ENCODE data around the gene RAB7B. TPM values are rescaled to one million over a fixed set of nuclear protein-coding genes. Genes with fewer than 3 reads are reported as not detected.

RAB7B gene
- total RNA-seq, 4 donors from 2014 or later, result 0.26 to 22.5 (median 8.0) TPM

DNA sequence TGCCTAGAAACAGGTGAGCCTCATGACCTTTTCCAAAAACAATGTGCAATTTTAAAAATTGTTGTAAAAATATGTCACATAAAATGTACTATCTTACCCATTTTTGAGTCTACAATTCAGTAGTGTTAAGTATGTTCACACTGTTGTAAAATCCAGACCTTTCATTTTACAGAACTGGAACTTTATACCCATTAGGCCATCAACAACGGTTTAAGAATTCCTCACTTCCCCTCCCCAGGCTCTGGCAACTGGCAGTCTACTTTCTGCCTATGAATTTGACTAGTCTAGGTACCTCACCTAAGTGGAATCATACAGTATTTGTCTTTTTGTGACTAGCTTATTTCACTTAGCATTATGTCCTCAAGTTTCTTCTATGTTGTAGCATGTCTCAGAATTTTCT is 11.9 kb upstream of the RAB7B start:
- intact Hi-C loops (cut with DNase I; ENCODE audit: low total_unique reads), result no loop called here
- no peaks in the 10 kb centered on the region for H3K36me3 ChIP-seq
- no peak for TF ChIP-seq POLR2A (IDR thresholded peaks at IDR 0.05)
- TF ChIP-seq, protein P1, sequence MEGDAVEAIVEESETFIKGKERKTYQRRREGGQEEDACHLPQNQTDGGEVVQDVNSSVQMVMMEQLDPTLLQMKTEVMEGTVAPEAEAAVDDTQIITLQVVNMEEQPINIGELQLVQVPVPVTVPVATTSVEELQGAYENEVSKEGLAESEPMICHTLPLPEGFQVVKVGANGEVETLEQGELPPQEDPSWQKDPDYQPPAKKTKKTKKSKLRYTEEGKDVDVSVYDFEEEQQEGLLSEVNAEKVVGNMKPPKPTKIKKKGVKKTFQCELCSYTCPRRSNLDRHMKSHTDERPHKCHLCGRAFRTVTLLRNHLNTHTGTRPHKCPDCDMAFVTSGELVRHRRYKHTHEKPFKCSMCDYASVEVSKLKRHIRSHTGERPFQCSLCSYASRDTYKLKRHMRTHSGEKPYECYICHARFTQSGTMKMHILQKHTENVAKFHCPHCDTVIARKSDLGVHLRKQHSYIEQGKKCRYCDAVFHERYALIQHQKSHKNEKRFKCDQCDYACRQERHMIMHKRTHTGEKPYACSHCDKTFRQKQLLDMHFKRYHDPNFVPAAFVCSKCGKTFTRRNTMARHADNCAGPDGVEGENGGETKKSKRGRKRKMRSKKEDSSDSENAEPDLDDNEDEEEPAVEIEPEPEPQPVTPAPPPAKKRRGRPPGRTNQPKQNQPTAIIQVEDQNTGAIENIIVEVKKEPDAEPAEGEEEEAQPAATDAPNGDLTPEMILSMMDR (IDR thresholded peaks at IDR 0.05), result no peak
- H3K27ac ChIP-seq, result no peak overlapping the region
- H3K27me3 ChIP-seq, result no peaks in the 10 kb centered on the region
- no peaks in the 10 kb centered on the region for H3K9me3 ChIP-seq
- no peak overlapping the region for H3K4me3 ChIP-seq
- DNase-seq, result no peak
- H3K4me1 ChIP-seq, result no peaks in the 10 kb centered on the region

GRCh38 chr1:206014601-206015000 is 11.4 kb upstream of the RAB7B start:
- no peak overlapping the region for H3K27ac ChIP-seq
- intact Hi-C loops (cut with DNase I; ENCODE audit: low total_unique reads), result no loop called here

DNA sequence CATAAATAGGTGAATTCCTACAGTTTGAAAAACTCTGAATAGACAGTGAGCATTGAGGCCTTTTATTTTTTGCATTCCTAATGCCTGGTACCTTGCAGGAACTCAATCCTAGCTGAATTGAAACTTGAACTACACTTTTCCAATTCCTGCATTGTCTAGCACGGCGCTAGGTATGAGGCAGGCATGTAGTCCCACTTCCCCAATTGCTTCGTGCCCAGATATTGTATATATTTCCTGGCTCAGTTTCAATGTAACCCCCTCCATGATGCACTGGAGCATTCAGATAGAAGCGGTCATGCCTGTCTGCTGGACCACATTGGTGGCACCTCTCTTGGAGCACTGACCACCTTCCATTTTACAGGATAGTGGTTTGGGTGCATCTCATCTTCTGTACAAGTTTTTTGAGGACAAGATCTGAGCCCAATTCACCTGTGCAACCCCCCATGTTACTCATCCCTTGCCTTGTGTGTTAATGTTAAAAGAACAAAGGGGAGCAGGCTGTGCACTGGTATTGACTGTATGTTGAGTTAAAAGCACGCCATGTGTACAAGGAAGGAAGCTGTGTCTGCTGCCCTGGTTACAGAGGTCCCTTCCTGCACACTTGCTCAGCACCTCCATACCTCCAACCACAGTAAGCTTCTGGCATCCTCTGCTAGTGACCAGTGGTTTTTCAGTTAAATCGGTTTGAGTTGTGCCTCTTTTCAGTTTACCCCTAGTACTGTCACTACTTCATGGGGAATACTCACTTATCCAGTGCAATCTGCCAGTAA is 10.0 kb upstream of the RAB7B start:
- no peak overlapping the region for H3K27ac ChIP-seq
- no peaks in the 10 kb centered on the region for H3K9me3 ChIP-seq
- no peak overlapping the region for H3K4me3 ChIP-seq
- no peaks in the 10 kb centered on the region for H3K4me1 ChIP-seq
- H3K27me3 ChIP-seq, result no peaks in the 10 kb centered on the region
- intact Hi-C loops (cut with DNase I; ENCODE audit: low total_unique reads), result no loop called here
- TF ChIP-seq, protein P1 (IDR thresholded peaks at IDR 0.05), result no peak
- no peak for TF ChIP-seq POLR2A (IDR thresholded peaks at IDR 0.05)
- DNase-seq, result no peak
- H3K36me3 ChIP-seq, result no peaks in the 10 kb centered on the region

More at GRCh38 chr1:206014601-206015000, 11.4 kb upstream of the RAB7B start:
- no peak for DNase-seq
- H3K4me3 ChIP-seq, result no peak overlapping the region
- no peaks in the 10 kb centered on the region for H3K36me3 ChIP-seq
- H3K9me3 ChIP-seq, result no peaks in the 10 kb centered on the region
- no peaks in the 10 kb centered on the region for H3K27me3 ChIP-seq
- H3K4me1 ChIP-seq, result no peaks in the 10 kb centered on the region
- TF ChIP-seq, protein P1 (IDR thresholded peaks at IDR 0.05), result no peak
- no peak for TF ChIP-seq POLR2A (IDR thresholded peaks at IDR 0.05)

GRCh38 chr1:206012086-206012859 is 9.1 kb upstream of the RAB7B start:
- no peaks in the 10 kb centered on the region for H3K27me3 ChIP-seq

More at GRCh38 chr1:206012086-206012859, 9.1 kb upstream of the RAB7B start:
- H3K36me3 ChIP-seq, result no peaks in the 10 kb centered on the region
- H3K4me3 ChIP-seq, result no peak overlapping the region
- no peak overlapping the region for H3K27ac ChIP-seq
- TF ChIP-seq POLR2A (IDR thresholded peaks at IDR 0.05), result no peak
- TF ChIP-seq, protein P1 (IDR thresholded peaks at IDR 0.05), result no peak
- H3K4me1 ChIP-seq, result no peaks in the 10 kb centered on the region
- DNase-seq, result no peak
- intact Hi-C loops (cut with DNase I; ENCODE audit: low total_unique reads), result no loop called here
- H3K9me3 ChIP-seq, result no peaks in the 10 kb centered on the region

All from uterus (tissue), 4 donors.